ENCODE results near the gene BDP1. TPM values are rescaled to one million over a fixed set of nuclear protein-coding genes. Genes with fewer than 3 reads are reported as not detected.

Gene BDP1
- polyA plus RNA-seq, 1 of the 3 experiments (the other 2 are of a cell fraction): 4.4 TPM

DNA sequence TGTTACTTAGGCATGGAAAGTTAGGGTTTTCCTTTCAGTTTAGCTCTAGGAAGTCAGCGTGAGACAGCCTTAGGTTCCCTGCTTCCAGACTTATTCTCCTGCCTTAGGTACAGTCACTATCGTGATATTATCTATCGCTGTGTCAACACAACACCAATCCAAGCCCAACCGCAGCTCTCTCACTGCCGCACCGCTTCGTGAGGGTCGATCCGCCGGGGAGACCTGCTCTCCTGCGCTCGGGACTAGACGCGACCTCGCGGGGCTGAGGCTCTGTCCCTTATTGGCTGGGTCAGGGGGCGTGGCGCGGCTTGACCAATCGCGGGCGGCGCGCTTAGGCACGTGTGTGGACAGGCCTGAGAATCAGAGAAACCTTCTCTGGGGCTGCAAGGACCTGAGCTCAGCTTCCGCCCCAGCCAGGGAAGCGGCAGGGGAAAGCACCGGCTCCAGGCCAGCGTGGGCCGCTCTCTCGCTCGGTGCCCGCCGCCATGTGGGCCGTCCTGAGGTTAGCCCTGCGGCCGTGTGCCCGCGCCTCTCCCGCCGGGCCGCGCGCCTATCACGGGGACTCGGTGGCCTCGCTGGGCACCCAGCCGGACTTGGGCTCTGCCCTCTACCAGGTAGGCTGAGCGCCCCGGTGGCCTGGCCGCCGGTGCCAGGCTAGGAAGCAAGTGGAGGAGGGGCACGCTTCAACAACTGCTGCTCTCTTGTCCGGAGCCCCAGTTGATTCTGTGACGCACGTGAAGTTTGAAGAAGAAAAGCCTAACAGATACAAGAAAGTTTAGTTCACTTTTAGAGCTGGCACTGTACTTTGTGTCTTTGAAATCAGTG lies 131.7 kb downstream of the BDP1 start, which contains the start of gene MCCC2 (continued):
- TF ChIP-seq, protein P1, sequence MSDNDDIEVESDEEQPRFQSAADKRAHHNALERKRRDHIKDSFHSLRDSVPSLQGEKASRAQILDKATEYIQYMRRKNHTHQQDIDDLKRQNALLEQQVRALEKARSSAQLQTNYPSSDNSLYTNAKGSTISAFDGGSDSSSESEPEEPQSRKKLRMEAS (IDR thresholded peaks at IDR 0.05; ENCODE audit: low read depth): peak; percentile 87
- no peak for TF ChIP-seq EP300 (IDR thresholded peaks at IDR 0.05; ENCODE audit: borderline replicate concordance in 1 of 2, low read depth in 1 of 2, low read length in 1 of 2)
- no peak; the same call in 1 of the 2 replicates for TF ChIP-seq ELF1 (IDR thresholded peaks at IDR 0.05)
- TF ChIP-seq CHD2 (IDR thresholded peaks at IDR 0.05; ENCODE audit: low read length, partially characterized antibody): peak; percentile 98
- no peak for TF ChIP-seq TCF12 (IDR thresholded peaks at IDR 0.05)
- TF ChIP-seq SIN3A (IDR thresholded peaks at IDR 0.05; ENCODE audit: borderline replicate concordance, low read depth, low read length): no peak; the same call in 1 of the 2 replicates

DNA sequence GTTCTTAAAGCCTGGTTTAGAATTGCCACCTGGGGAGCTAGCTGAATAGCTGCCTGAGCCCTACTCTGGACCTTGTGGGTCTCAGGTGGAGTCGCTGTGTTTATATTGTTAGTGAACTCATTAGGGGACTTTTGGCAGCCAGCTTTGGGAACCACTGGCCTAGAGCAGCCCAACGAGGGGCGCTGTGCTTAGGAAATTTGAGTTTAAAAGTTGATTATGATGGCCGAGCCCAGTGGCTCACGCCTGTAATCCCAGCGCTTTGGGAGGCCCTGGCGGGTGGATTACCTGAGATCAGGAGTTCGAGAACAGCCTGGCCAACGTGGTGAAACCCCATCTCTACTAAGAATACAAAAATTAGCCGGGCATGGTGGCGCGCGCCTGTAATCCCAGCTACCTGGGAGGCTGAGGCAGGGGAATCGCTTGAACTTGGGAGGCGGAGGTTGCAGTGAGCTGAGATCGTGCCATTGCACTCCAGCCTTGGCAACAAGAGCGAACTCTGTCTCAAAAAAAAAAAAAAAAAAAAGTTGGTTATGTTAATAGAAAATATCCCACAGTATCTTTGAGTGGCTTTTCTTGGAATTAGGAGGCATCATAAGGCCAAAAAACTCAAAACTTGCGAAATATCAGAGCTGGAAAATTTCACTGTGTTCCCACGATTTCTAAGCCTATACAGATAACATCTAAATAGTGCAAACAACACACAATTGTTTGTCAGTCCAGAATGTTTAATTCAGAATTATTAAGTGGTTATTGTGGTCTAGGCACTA lies 132.5 kb downstream of the BDP1 start:
- no peaks in the 10 kb centered on the region for H3K9me2 ChIP-seq
- TF ChIP-seq EP300 (IDR thresholded peaks at IDR 0.05; ENCODE audit: borderline replicate concordance in 1 of 2, low read depth in 1 of 2, low read length in 1 of 2) (no peak), SIN3A (IDR thresholded peaks at IDR 0.05; ENCODE audit: borderline replicate concordance, low read depth, low read length) (no peak)
- TF ChIP-seq, protein P2, sequence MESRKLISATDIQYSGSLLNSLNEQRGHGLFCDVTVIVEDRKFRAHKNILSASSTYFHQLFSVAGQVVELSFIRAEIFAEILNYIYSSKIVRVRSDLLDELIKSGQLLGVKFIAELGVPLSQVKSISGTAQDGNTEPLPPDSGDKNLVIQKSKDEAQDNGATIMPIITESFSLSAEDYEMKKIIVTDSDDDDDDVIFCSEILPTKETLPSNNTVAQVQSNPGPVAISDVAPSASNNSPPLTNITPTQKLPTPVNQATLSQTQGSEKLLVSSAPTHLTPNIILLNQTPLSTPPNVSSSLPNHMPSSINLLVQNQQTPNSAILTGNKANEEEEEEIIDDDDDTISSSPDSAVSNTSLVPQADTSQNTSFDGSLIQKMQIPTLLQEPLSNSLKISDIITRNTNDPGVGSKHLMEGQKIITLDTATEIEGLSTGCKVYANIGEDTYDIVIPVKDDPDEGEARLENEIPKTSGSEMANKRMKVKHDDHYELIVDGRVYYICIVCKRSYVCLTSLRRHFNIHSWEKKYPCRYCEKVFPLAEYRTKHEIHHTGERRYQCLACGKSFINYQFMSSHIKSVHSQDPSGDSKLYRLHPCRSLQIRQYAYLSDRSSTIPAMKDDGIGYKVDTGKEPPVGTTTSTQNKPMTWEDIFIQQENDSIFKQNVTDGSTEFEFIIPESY (IDR thresholded peaks at IDR 0.05; ENCODE audit: borderline replicate concordance, low read depth): no peak
- TF ChIP-seq, protein P3, sequence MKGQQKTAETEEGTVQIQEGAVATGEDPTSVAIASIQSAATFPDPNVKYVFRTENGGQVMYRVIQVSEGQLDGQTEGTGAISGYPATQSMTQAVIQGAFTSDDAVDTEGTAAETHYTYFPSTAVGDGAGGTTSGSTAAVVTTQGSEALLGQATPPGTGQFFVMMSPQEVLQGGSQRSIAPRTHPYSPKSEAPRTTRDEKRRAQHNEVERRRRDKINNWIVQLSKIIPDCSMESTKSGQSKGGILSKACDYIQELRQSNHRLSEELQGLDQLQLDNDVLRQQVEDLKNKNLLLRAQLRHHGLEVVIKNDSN (IDR thresholded peaks at IDR 0.05; ENCODE audit: borderline replicate concordance, low read depth): no peak
- TF ChIP-seq, protein P4, sequence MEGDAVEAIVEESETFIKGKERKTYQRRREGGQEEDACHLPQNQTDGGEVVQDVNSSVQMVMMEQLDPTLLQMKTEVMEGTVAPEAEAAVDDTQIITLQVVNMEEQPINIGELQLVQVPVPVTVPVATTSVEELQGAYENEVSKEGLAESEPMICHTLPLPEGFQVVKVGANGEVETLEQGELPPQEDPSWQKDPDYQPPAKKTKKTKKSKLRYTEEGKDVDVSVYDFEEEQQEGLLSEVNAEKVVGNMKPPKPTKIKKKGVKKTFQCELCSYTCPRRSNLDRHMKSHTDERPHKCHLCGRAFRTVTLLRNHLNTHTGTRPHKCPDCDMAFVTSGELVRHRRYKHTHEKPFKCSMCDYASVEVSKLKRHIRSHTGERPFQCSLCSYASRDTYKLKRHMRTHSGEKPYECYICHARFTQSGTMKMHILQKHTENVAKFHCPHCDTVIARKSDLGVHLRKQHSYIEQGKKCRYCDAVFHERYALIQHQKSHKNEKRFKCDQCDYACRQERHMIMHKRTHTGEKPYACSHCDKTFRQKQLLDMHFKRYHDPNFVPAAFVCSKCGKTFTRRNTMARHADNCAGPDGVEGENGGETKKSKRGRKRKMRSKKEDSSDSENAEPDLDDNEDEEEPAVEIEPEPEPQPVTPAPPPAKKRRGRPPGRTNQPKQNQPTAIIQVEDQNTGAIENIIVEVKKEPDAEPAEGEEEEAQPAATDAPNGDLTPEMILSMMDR (IDR thresholded peaks at IDR 0.05): peak; percentile 16; the same call in 1 of the 2 replicates
- peak overlapping the region; percentile 76 to 84 for H3K27ac ChIP-seq (ENCODE audit: low read depth in 2 of 2, low read length in 1 of 2)
- ChIA-PET CTCF (interaction anchor here (0.5 to 1.9 kb wide), 3 partner anchors 13 to 1675 kb away, joined by 3 to 7 read pairs (median 4); no protein-coding TSS in a partner anchor), POLR2A (interaction anchor here (1.0 kb wide), 1 partner anchor 732 kb away, joined by 4 read pairs; the partner anchor contains the start of genes MRPS27 and PTCD2)
- peak overlapping the region; percentile 75 for H3K4me2 ChIP-seq
- H2AFZ ChIP-seq (ENCODE audit: low read depth): peak overlapping the region; percentile 92
- H3K4me1 ChIP-seq (ENCODE audit: control insufficient read depth in 1 of 2, insufficient read depth in 2 of 2, low read depth in 1 of 2, low read length in 1 of 2): peaks cover 6 to 8% of the 10 kb centered on the region in 2 experiments; a peak in 2 of 4 replicates
- peak overlapping the region; percentile 88 for H3K9ac ChIP-seq
- H3K4me3 ChIP-seq (ENCODE audit: low read depth in 2 of 2, low read length in 1 of 2): peak overlapping the region; percentile 72 to 74
- H3K9me3 ChIP-seq: no peaks in the 10 kb centered on the region
- WGBS (ENCODE audit: low lambda C conversion rate): 81% methylated on average over 16 of the region's 19 CpGs
- peak; percentile 21 for DNase-seq
- H3F3A ChIP-seq (replicated peaks; ENCODE audit: insufficient read depth): peaks cover 16% of the 10 kb centered on the region
- H3K27me3 ChIP-seq (ENCODE audit: insufficient read depth): no peaks in the 10 kb centered on the region
- H4K20me1 ChIP-seq (ENCODE audit: insufficient read depth): no peaks in the 10 kb centered on the region
- no peaks in the 10 kb centered on the region for H3K36me3 ChIP-seq (replicated peaks in 1 of 2; ENCODE audit: control insufficient read depth in 1 of 2, insufficient read depth in 2 of 2, low read length in 1 of 2)
- H3K79me2 ChIP-seq (ENCODE audit: insufficient read depth): peaks cover 54% of the 10 kb centered on the region
